T-helper 1 cell treated with Interleukin-12 subunit alpha and Interleukin-12 subunit beta and Interleukin-4 antibody, amounts not matched to agents 30 μg/mL and 1 μg/mL, for 36 hours (primary cell): ENCODE measurements around the gene CHRNA1.

ENCODE experiments used
- H3K27ac Mint-ChIP-seq: one replicate; pipeline ENCODE4 v1.8.0; 2021; ENCODE audit warnings: mild to moderate bottlenecking, mixed read lengths
- H3K27me3 Mint-ChIP-seq: one replicate; pipeline ENCODE4 v1.8.0; 2021; ENCODE audit warnings: low read depth, mixed read lengths
- H3K36me3 Mint-ChIP-seq: one replicate; pipeline ENCODE4 v1.8.0; 2021; ENCODE audit warnings: low read depth, mixed read lengths
- H3K4me1 Mint-ChIP-seq: one replicate; pipeline ENCODE4 v1.8.0; 2021; ENCODE audit warnings: low read depth, mixed read lengths
- H3K4me3 Mint-ChIP-seq: one replicate; pipeline ENCODE4 v1.8.0; 2021; ENCODE audit warnings: mild to moderate bottlenecking, moderate library complexity, mixed read lengths
- H3K9me3 Mint-ChIP-seq: one replicate; pipeline ENCODE4 v1.8.0; 2021; ENCODE audit warnings: mixed read lengths

CHRNA1 gene

GRCh38 chr2:174788291-174788929 is 24.1 kb upstream of the CHRNA1 start:
- Mint-ChIP-seq H3K27me3 (peaks cover 7% of the 10 kb centered on the region), H3K36me3 (no peaks in the 10 kb centered on the region), H3K4me3 (no peak overlapping the region), H3K4me1 (peaks cover 13% of the 10 kb centered on the region), H3K9me3 (no peaks in the 10 kb centered on the region), H3K27ac (peak overlapping the region; percentile 86)

- Mint-ChIP-seq H3K9me3 (no peaks in the 10 kb centered on the region), H3K36me3 (no peaks in the 10 kb centered on the region), H3K27ac (peak overlapping the region; percentile 86), H3K4me1 (peaks cover 12% of the 10 kb centered on the region), H3K27me3 (peaks cover 7% of the 10 kb centered on the region), H3K4me3 (no peak overlapping the region)
Observed at GRCh38 chr2:174787487-174788205, 23.4 kb upstream of the CHRNA1 start.

GRCh38 chr2:174786066-174786725 is 21.9 kb upstream of the CHRNA1 start:
- Mint-ChIP-seq H3K27ac (no peak overlapping the region), H3K4me1 (peaks cover 7% of the 10 kb centered on the region), H3K4me3 (no peak overlapping the region), H3K9me3 (no peaks in the 10 kb centered on the region), H3K27me3 (peaks cover 4% of the 10 kb centered on the region), H3K36me3 (no peaks in the 10 kb centered on the region)

- Mint-ChIP-seq H3K9me3 (no peaks in the 10 kb centered on the region), H3K4me3 (no peak overlapping the region), H3K36me3 (no peaks in the 10 kb centered on the region), H3K27me3 (peaks cover 4% of the 10 kb centered on the region), H3K4me1 (peaks cover 8% of the 10 kb centered on the region), H3K27ac (no peak overlapping the region)
Observed at GRCh38 chr2:174785481-174785880, 21.2 kb upstream of the CHRNA1 start.

- Mint-ChIP-seq H3K27me3 (peaks cover 4% of the 10 kb centered on the region), H3K27ac (no peak overlapping the region), H3K9me3 (no peaks in the 10 kb centered on the region), H3K4me3 (no peak overlapping the region), H3K4me1 (peaks cover 11% of the 10 kb centered on the region), H3K36me3 (no peaks in the 10 kb centered on the region)
Observed at GRCh38 chr2:174784909-174785308, 20.6 kb upstream of the CHRNA1 start.

- H3K27me3 Mint-ChIP-seq = peaks cover 4% of the 10 kb centered on the region
- H3K4me3 Mint-ChIP-seq = no peak overlapping the region
- H3K36me3 Mint-ChIP-seq = peaks cover under 1% of the 10 kb centered on the region
- H3K27ac Mint-ChIP-seq = no peak overlapping the region
- H3K4me1 Mint-ChIP-seq = peaks cover 12% of the 10 kb centered on the region
- no peaks in the 10 kb centered on the region for H3K9me3 Mint-ChIP-seq
Observed at GRCh38 chr2:174784316-174784715, 20.0 kb upstream of the CHRNA1 start.

- no peak overlapping the region for H3K27ac Mint-ChIP-seq
- peaks cover 28% of the 10 kb centered on the region for H3K4me1 Mint-ChIP-seq
- H3K4me3 Mint-ChIP-seq = no peak overlapping the region
- peaks cover 2% of the 10 kb centered on the region for H3K36me3 Mint-ChIP-seq
- no peaks in the 10 kb centered on the region for H3K9me3 Mint-ChIP-seq
- peaks cover 4% of the 10 kb centered on the region for H3K27me3 Mint-ChIP-seq
Observed at GRCh38 chr2:174781996-174782395, 17.7 kb upstream of the CHRNA1 start.

- Mint-ChIP-seq H3K4me1 (peaks cover 32% of the 10 kb centered on the region), H3K27me3 (peaks cover 4% of the 10 kb centered on the region), H3K36me3 (peaks cover 2% of the 10 kb centered on the region), H3K4me3 (no peak overlapping the region), H3K27ac (no peak overlapping the region), H3K9me3 (no peaks in the 10 kb centered on the region)
Observed at GRCh38 chr2:174781298-174781697, 17.0 kb upstream of the CHRNA1 start.

- no peak overlapping the region for H3K27ac Mint-ChIP-seq
- H3K36me3 Mint-ChIP-seq = peaks cover 2% of the 10 kb centered on the region
- H3K27me3 Mint-ChIP-seq = peaks cover 4% of the 10 kb centered on the region
- peaks cover 36% of the 10 kb centered on the region for H3K4me1 Mint-ChIP-seq
- H3K9me3 Mint-ChIP-seq = no peaks in the 10 kb centered on the region
- H3K4me3 Mint-ChIP-seq = no peak overlapping the region
Observed at GRCh38 chr2:174780856-174781255, 16.6 kb upstream of the CHRNA1 start.

GRCh38 chr2:174780191-174780840 is 16.0 kb upstream of the CHRNA1 start:
- Mint-ChIP-seq H3K9me3 (no peaks in the 10 kb centered on the region), H3K27ac (peak overlapping the region; percentile 3), H3K4me3 (no peak overlapping the region), H3K36me3 (peaks cover 2% of the 10 kb centered on the region), H3K27me3 (no peaks in the 10 kb centered on the region), H3K4me1 (peaks cover 39% of the 10 kb centered on the region)

GRCh38 chr2:174779361-174779928 is 15.2 kb upstream of the CHRNA1 start:
- H3K27me3 Mint-ChIP-seq = no peaks in the 10 kb centered on the region

GRCh38 chr2:174778085-174778981 is 14.1 kb upstream of the CHRNA1 start:
- H3K36me3 Mint-ChIP-seq = peaks cover 2% of the 10 kb centered on the region
- peaks cover 39% of the 10 kb centered on the region for H3K4me1 Mint-ChIP-seq
- H3K27me3 Mint-ChIP-seq = no peaks in the 10 kb centered on the region
- peak overlapping the region; percentile 77 for H3K27ac Mint-ChIP-seq
- no peaks in the 10 kb centered on the region for H3K9me3 Mint-ChIP-seq
- peak overlapping the region; percentile 41 for H3K4me3 Mint-ChIP-seq

More at GRCh38 chr2:174779361-174779928, 15.2 kb upstream of the CHRNA1 start:
- H3K4me1 Mint-ChIP-seq = peaks cover 39% of the 10 kb centered on the region
- peaks cover 2% of the 10 kb centered on the region for H3K36me3 Mint-ChIP-seq
- no peak overlapping the region for H3K4me3 Mint-ChIP-seq
- H3K9me3 Mint-ChIP-seq = no peaks in the 10 kb centered on the region
- H3K27ac Mint-ChIP-seq = peak overlapping the region; percentile 77

GRCh38 chr2:174777347-174778084 is 13.2 kb upstream of the CHRNA1 start:
- Mint-ChIP-seq H3K27ac (peak overlapping the region; percentile 82), H3K9me3 (no peaks in the 10 kb centered on the region), H3K27me3 (no peaks in the 10 kb centered on the region), H3K36me3 (peaks cover 2% of the 10 kb centered on the region), H3K4me1 (peaks cover 39% of the 10 kb centered on the region), H3K4me3 (peak overlapping the region; percentile 33)
